Esophagus squamous epithelium (tissue), 5 donors: ENCODE data around the gene HUNK. TPM values are rescaled to one million over a fixed set of nuclear protein-coding genes. Genes with fewer than 3 reads are reported as not detected.

ENCODE experiments used
- DNase-seq: peaks from one replicate; lab custom pipeline; 2025; lab: John Stamatoyannopoulos, UW
- H3K27ac ChIP-seq, 4 donors: fragments of 200-600 bp; sonication (generic); one replicate each; pipeline ENCODE4 v1.5.1; 2016 to 2019; ENCODE audit warnings: mild to moderate bottlenecking in 1 of 4
- H3K27me3 ChIP-seq, 4 donors: fragments of 200-600 bp; sonication (generic); 1 replicate in 3 of 4; 2 replicates in 1 of 4; pipeline versions ENCODE4 v1.5.1 to v1.6.0; 2017 to 2021; ENCODE audit warnings: antibody characterized with exemption in 1 of 4
- H3K36me3 ChIP-seq, 3 donors: fragments of 200-600 bp; sonication (generic); one replicate each; pipeline ENCODE4 v1.5.1; 2016 to 2019
- H3K4me1 ChIP-seq, 3 donors: fragments of 200-600 bp; sonication (generic); one replicate each; pipeline ENCODE4 v1.5.1; 2017 to 2019
- H3K4me3 ChIP-seq, 4 donors: fragments of 200-600 bp; sonication (generic); 1 replicate in 3 of 4; 2 replicates in 1 of 4; pipeline ENCODE4 v1.5.1; 2016 to 2019; ENCODE audit warnings: mild to moderate bottlenecking in 2 of 4, moderate library complexity in 1 of 4
- H3K9me3 ChIP-seq, 3 donors: fragments of 200-600 bp; sonication (generic); one replicate each; pipeline ENCODE4 v1.5.1; 2016 to 2019
- POLR2A ChIP-seq, 4 donors: fragments of 450-650 bp; IDR thresholded peaks; one replicate each; pipeline ENCODE4 v1.6.1; 2017; ENCODE audit warnings: antibody characterized with exemption in 4 of 4, mild to moderate bottlenecking in 4 of 4, moderate library complexity in 3 of 4
- WGBS, 2 donors: methylation state at CpG; one replicate each; pipeline ENCODE4 v1.1.5; 2018; 5-methylcytosine and 5-hydroxymethylcytosine counted together
- intact Hi-C: fragments of 100-400 bp; cut with DNase I; formaldehyde crosslinking; loops from one replicate; pipeline ENCODE4 v1.15.0; 2022
- total RNA-seq, 4 donors: library from RNA; depleted of rRNA; stranded (reverse); fragments of >200 nt; gene quantifications; one replicate each; pipeline ENCODE4 v1.1.0, GENCODE V29; 2016
- TF ChIP-seq, protein P1 (sequence below), 6 experiments: fragments of 450-650 bp in 4 of 6; fragments of 200-600 bp in 2 of 6; sonication (generic) in 2 of 6; IDR thresholded peaks; one replicate each; pipeline ENCODE4 v1.5.1; 2016 to 2019; ENCODE audit warnings: antibody characterized with exemption in 6 of 6, mild to moderate bottlenecking in 4 of 6, moderate library complexity in 4 of 6
- donor health status: DM: yes; HTN: yes; CAD: no.

The HUNK gene
- total RNA-seq, 4 donors from 2014 or later, result under 0.01 to 2.8 (median 0.42) TPM

DNA sequence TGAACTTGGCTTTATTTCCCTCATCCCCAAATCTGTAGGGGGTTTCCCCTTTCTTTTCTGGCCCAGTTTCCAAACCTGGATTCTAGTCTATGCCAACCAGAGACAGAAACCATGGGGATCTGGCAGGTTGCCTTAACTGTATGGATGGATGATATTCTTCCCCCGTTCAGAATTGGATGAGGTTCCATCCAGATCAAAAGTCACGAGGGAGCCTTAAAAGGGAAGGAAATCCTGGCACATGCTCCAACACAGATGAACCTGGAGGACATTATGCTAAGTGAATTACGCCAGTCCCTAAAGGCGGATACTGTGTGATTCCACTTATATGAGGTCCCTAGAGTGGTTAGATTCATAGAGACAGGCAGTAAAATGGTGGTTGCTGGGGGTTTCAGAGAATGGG is 124.4 kb downstream of the HUNK start:
- WGBS, 2 donors, result 33 to 42% methylated on average over 4 of the region's 4 CpGs
- Histone ChIP-seq H3K4me3 (no peak overlapping the region), H3K4me1 (peaks cover 0 to 5% (median 0%) of the 10 kb centered on the region in 3 donors), H3K36me3 (no peaks in the 10 kb centered on the region), H3K9me3 (no peaks in the 10 kb centered on the region), H3K27ac (no peak overlapping the region), H3K27me3 (no peaks in the 10 kb centered on the region)
- intact Hi-C loops, result no loop called here
- no peak for DNase-seq
- TF ChIP-seq POLR2A (IDR thresholded peaks at IDR 0.05), result no peak
- TF ChIP-seq, protein P1, sequence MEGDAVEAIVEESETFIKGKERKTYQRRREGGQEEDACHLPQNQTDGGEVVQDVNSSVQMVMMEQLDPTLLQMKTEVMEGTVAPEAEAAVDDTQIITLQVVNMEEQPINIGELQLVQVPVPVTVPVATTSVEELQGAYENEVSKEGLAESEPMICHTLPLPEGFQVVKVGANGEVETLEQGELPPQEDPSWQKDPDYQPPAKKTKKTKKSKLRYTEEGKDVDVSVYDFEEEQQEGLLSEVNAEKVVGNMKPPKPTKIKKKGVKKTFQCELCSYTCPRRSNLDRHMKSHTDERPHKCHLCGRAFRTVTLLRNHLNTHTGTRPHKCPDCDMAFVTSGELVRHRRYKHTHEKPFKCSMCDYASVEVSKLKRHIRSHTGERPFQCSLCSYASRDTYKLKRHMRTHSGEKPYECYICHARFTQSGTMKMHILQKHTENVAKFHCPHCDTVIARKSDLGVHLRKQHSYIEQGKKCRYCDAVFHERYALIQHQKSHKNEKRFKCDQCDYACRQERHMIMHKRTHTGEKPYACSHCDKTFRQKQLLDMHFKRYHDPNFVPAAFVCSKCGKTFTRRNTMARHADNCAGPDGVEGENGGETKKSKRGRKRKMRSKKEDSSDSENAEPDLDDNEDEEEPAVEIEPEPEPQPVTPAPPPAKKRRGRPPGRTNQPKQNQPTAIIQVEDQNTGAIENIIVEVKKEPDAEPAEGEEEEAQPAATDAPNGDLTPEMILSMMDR (IDR thresholded peaks at IDR 0.05), result no peak

DNA sequence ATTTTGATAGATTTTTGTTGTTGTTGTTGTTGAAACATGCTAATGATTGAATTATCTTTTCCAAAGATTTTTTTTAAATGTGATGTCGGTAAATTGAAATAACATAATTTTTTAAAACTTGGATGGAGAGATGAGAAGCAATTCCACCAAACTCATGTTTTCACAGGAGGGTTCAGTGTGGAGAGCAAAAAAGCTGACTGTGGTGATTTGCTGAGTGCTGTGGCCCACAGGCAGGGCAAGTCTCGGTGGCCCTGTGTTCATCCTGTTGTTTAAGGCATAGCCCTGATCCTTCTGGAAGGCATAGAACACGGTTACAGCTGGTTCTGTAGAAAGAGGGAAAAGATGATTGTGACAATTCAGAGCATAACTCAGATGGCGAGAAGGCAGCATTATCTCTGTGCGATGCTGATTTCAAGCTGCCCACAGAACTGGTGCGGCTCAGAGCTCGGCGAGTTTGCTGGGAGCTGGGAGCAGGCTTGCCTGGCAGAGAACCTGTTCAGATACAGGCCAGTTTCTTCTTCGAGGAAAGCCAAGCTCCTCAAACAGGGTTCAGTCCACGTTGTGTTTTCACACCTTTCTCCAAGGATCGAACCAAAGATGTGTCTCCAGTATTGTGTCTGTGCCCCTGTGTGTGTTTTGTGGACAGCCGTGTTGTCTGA is 127.1 kb downstream of the HUNK start:
- Histone ChIP-seq H3K36me3 (no peaks in the 10 kb centered on the region), H3K4me3 (no peak overlapping the region), H3K27ac (no peak overlapping the region), H3K4me1 (no peaks in the 10 kb centered on the region), H3K27me3 (no peaks in the 10 kb centered on the region), H3K9me3 (no peaks in the 10 kb centered on the region)
- 86 to 91% methylated on average over 12 of the region's 12 CpGs for WGBS, 2 donors
- TF ChIP-seq POLR2A (IDR thresholded peaks at IDR 0.05), result no peak
- TF ChIP-seq, protein P1 (IDR thresholded peaks at IDR 0.05), result no peak
- DNase-seq, result no peak
- intact Hi-C loops, result no loop called here

DNA sequence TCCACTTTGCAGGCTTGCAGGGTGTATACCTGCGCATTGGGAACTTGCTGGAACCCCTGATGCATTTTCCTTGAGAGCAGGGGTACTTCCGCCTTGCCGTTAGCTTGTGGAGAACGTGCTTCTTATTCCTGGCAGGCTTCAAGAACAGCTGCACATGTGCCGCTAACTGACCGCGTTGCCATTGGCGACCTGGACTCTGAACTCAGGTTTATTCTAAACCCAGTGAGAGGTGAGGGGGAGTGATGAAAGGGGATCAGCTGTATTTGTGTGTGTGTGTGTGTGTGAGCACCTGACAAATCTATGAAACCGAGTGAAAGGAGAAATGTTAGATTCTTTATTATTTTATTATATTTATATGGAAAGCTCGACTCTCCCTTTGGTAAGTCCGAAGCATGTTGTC is 128.6 kb downstream of the HUNK start:
- no peaks in the 10 kb centered on the region for H3K4me1 ChIP-seq
- TF ChIP-seq, protein P1 (IDR thresholded peaks at IDR 0.05), result no peak
- no peak for TF ChIP-seq POLR2A (IDR thresholded peaks at IDR 0.05)
- no peak for DNase-seq
- WGBS, 2 donors, result 80 to 83% methylated on average over 11 of the region's 11 CpGs
- H3K36me3 ChIP-seq, result no peaks in the 10 kb centered on the region
- H3K27me3 ChIP-seq, result no peaks in the 10 kb centered on the region
- intact Hi-C loops, result no loop called here
- no peak overlapping the region for H3K4me3 ChIP-seq
- no peaks in the 10 kb centered on the region for H3K9me3 ChIP-seq
- H3K27ac ChIP-seq, result no peak overlapping the region

DNA sequence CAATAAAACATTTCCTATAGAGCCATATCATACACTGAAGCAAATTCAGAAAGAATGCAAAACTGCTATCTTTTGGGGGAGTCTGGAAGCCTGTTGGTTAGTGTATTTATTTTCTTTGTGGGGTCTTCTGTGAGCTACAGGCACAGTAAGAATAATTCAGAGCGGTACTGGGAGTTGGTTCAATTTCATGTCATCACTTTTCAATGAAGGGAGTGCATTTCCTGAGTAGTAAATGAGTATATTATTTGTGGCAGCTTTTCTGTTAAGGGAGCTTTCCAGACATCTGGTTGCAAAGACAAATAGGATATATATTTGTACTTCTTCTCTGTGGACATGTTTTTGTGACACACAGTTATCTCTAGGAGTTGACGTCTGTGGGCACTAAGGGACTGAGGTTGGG is 130.6 kb downstream of the HUNK start:
- intact Hi-C loops, result no loop called here
- no peak for TF ChIP-seq POLR2A (IDR thresholded peaks at IDR 0.05)
- TF ChIP-seq, protein P1 (IDR thresholded peaks at IDR 0.05), result no peak
- no peak overlapping the region for H3K4me3 ChIP-seq
- no peaks in the 10 kb centered on the region for H3K9me3 ChIP-seq
- no peaks in the 10 kb centered on the region for H3K36me3 ChIP-seq
- no peak for DNase-seq
- no peaks in the 10 kb centered on the region for H3K4me1 ChIP-seq
- H3K27ac ChIP-seq, result no peak overlapping the region
- 77 to 83% methylated on average over 2 of the region's 2 CpGs for WGBS, 2 donors
- no peaks in the 10 kb centered on the region for H3K27me3 ChIP-seq

DNA sequence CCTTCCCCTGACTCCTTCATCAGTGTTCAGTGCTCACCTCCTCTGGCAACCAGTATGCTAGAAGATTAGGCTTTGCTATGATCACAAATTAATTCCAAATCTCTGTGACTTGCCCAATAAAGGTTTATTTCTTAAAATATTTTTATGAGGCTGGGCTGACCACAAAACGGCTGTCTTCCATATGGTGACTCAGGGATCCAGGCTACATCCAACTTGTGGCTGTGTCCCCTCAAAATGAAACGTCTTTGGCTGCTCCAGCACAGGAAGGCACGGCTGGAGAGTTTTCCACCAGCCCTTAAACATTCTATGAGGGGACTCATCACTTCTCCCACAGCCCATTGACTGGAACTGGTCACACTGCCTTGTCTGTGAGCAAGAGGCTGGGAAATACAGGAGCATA is 131.5 kb downstream of the HUNK start:
- no peaks in the 10 kb centered on the region for H3K4me1 ChIP-seq
- no peak for DNase-seq
- no peak overlapping the region for H3K27ac ChIP-seq
- no peaks in the 10 kb centered on the region for H3K27me3 ChIP-seq
- TF ChIP-seq, protein P1 (IDR thresholded peaks at IDR 0.05), result no peak
- TF ChIP-seq POLR2A (IDR thresholded peaks at IDR 0.05), result no peak
- intact Hi-C loops, result no loop called here
- H3K36me3 ChIP-seq, result no peaks in the 10 kb centered on the region
- no peaks in the 10 kb centered on the region for H3K9me3 ChIP-seq
- WGBS, 2 donors, result 20 to 75% methylated on average over 1 to 3 of the region's 3 CpGs
- H3K4me3 ChIP-seq, result no peak overlapping the region
